ENCODE results near the gene CDC14C.

The CDC14C gene

GRCh38 chr7:48976850-48977249 is 52.5 kb downstream of the CDC14C start:
- DNase-seq = no peak
